Measurements from ENCODE around the gene CAB39L. TPM values are rescaled to one million over a fixed set of nuclear protein-coding genes. Genes with fewer than 3 reads are reported as not detected.
A peak's percentile ranks its signal among the peaks of the same experiment; 100 is the strongest.

Gene CAB39L
- total and polyA plus RNA-seq, 4 donors: 5.6 to 13.9 (median 10.0) TPM

- ATAC-seq (ENCODE audit: insufficient read depth, low FRiP score) (no peak), DNase-seq (no peak)
- Histone ChIP-seq H3K4me3 (no peak overlapping the region), H3K27ac (ENCODE audit: low read depth in 1 of 2, low read length in 1 of 2) (peak overlapping the region in 1 of 2 donors; percentile 63), H3K27me3 (ENCODE audit: control insufficient read depth in 3 of 3, insufficient read depth in 3 of 3, low read length in 2 of 3) (no peaks in the 10 kb centered on the region), H3K9me3 (ENCODE audit: control insufficient read depth in 4 of 4, insufficient read depth in 3 of 4, low read length in 3 of 4) (peaks cover 0 to 3% (median 0%) of the 10 kb centered on the region in 4 donors), H3K36me3 (ENCODE audit: control insufficient read depth in 4 of 4, insufficient read depth in 4 of 4, low read length in 4 of 4) (peaks cover 3 to 17% (median 12%) of the 10 kb centered on the region in 4 donors), H3K4me1 (ENCODE audit: control insufficient read depth in 5 of 5, insufficient read depth in 5 of 5, low read length in 5 of 5) (peaks cover 0 to 6% (median 0%) of the 10 kb centered on the region in 5 donors), H3K9ac (ENCODE audit: insufficient read depth in 1 of 2, low read length in 2 of 2) (no peak overlapping the region)
- TF ChIP-seq, protein P1, sequence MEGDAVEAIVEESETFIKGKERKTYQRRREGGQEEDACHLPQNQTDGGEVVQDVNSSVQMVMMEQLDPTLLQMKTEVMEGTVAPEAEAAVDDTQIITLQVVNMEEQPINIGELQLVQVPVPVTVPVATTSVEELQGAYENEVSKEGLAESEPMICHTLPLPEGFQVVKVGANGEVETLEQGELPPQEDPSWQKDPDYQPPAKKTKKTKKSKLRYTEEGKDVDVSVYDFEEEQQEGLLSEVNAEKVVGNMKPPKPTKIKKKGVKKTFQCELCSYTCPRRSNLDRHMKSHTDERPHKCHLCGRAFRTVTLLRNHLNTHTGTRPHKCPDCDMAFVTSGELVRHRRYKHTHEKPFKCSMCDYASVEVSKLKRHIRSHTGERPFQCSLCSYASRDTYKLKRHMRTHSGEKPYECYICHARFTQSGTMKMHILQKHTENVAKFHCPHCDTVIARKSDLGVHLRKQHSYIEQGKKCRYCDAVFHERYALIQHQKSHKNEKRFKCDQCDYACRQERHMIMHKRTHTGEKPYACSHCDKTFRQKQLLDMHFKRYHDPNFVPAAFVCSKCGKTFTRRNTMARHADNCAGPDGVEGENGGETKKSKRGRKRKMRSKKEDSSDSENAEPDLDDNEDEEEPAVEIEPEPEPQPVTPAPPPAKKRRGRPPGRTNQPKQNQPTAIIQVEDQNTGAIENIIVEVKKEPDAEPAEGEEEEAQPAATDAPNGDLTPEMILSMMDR (IDR thresholded peaks at IDR 0.05; ENCODE audit: control extremely low read depth, extremely low read depth): no peak
- 74 to 80% methylated on average over 7 of the region's 7 CpGs for WGBS, 2 donors
Measured at GRCh38 chr13:49457221-49457620, 13.4 kb upstream of the CAB39L start.

DNA sequence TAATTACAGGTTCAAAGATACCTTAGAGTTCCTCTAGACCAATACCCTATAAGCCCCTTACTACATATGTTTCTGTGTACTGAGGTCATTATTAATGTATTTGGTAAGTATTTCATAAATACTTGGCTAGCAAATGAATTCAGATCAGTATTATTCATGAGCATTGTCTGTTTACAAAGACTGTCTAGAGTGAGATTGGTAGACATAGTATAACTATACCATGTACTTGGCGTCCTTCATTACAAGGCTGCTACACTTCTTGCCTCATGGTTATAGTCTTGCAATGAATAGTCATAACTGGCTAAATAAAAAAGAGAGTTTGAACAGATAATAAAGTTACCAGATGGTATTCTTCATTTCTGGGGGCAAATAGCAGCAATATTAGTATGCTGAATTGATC is 12.3 kb upstream of the CAB39L start:
- no peak for DNase-seq
- H3K9me3 ChIP-seq (ENCODE audit: control insufficient read depth in 4 of 4, insufficient read depth in 3 of 4, low read length in 3 of 4): no peaks in the 10 kb centered on the region
- no peak overlapping the region for H3K27ac ChIP-seq (ENCODE audit: low read depth in 1 of 2, low read length in 1 of 2)
- H3K27me3 ChIP-seq (ENCODE audit: control insufficient read depth in 3 of 3, insufficient read depth in 3 of 3, low read length in 2 of 3): no peaks in the 10 kb centered on the region
- no peak for ATAC-seq (ENCODE audit: insufficient read depth, low FRiP score)
- no peak overlapping the region for H3K9ac ChIP-seq (ENCODE audit: insufficient read depth in 1 of 2, low read length in 2 of 2)
- H3K4me1 ChIP-seq (ENCODE audit: control insufficient read depth in 5 of 5, insufficient read depth in 5 of 5, low read length in 5 of 5): peaks cover 0 to 6% (median 0%) of the 10 kb centered on the region in 5 donors
- 94 to 97% methylated on average over 1 of the region's 1 CpG for WGBS, 2 donors
- peaks cover 0 to 8% (median 3%) of the 10 kb centered on the region in 4 donors for H3K36me3 ChIP-seq (ENCODE audit: control insufficient read depth in 4 of 4, insufficient read depth in 4 of 4, low read length in 4 of 4)
- TF ChIP-seq, protein P1 (IDR thresholded peaks at IDR 0.05; ENCODE audit: control extremely low read depth, extremely low read depth): no peak
- no peak overlapping the region for H3K4me3 ChIP-seq

- TF ChIP-seq, protein P1 (IDR thresholded peaks at IDR 0.05; ENCODE audit: control extremely low read depth, extremely low read depth): no peak
- Histone ChIP-seq H3K4me3 (no peak overlapping the region), H3K27me3 (ENCODE audit: control insufficient read depth in 3 of 3, insufficient read depth in 3 of 3, low read length in 2 of 3) (no peaks in the 10 kb centered on the region), H3K36me3 (ENCODE audit: control insufficient read depth in 4 of 4, insufficient read depth in 4 of 4, low read length in 4 of 4) (peaks cover 0 to 4% (median 0%) of the 10 kb centered on the region in 4 donors), H3K9ac (ENCODE audit: insufficient read depth in 1 of 2, low read length in 2 of 2) (no peak overlapping the region), H3K9me3 (ENCODE audit: control insufficient read depth in 4 of 4, insufficient read depth in 3 of 4, low read length in 3 of 4) (no peaks in the 10 kb centered on the region), H3K4me1 (ENCODE audit: control insufficient read depth in 5 of 5, insufficient read depth in 5 of 5, low read length in 5 of 5) (peaks cover 0 to 6% (median 1%) of the 10 kb centered on the region in 5 donors), H3K27ac (ENCODE audit: low read depth in 1 of 2, low read length in 1 of 2) (no peak overlapping the region)
- ATAC-seq (ENCODE audit: insufficient read depth, low FRiP score) (no peak), DNase-seq (no peak)
Measured at GRCh38 chr13:49455007-49455398, 11.1 kb upstream of the CAB39L start.

Data from lung (tissue), 12 donors.